Vagina (tissue), 2 donors: ENCODE data around the gene MEG3.

ENCODE experiments used
- CTCF ChIP-seq, 3 experiments: fragments of 450-650 bp in 2 of 3; fragments of 200-600 bp in 1 of 3; sonication (generic) in 1 of 3; IDR thresholded peaks; one replicate each; pipeline ENCODE4 v1.5.1; 2017 to 2019; ENCODE audit warnings: antibody characterized with exemption in 3 of 3, mild to moderate bottlenecking in 2 of 3, moderate library complexity in 2 of 3
- POLR2A ChIP-seq, 2 donors: fragments of 450-650 bp; IDR thresholded peaks; one replicate each; pipeline ENCODE4 v1.6.1; 2017; ENCODE audit warnings: antibody characterized with exemption in 2 of 2, mild to moderate bottlenecking in 2 of 2, moderate library complexity in 2 of 2

GRCh38 chr14:100804138-100804537 lies 21.8 kb upstream of the MEG3 start:
- no peak for TF ChIP-seq CTCF (IDR thresholded peaks at IDR 0.05)
- no peak for TF ChIP-seq POLR2A (IDR thresholded peaks at IDR 0.05)
